CD14-positive monocyte (primary cell): ENCODE measurements around the gene DENND4C. TPM values are rescaled to one million over a fixed set of nuclear protein-coding genes. Genes with fewer than 3 reads are reported as not detected.

Source experiments
- DNase-seq, 3 donors: peaks; one replicate each; pipeline ENCODE4 v3.0.0-alpha.2; 2011 to 2022
- H2AFZ ChIP-seq: 2 replicates; pipeline ENCODE4 v1.6.0; 2012; ENCODE audit warnings: mild to moderate bottlenecking, low read depth, low read length, inconsistent platforms; ENCODE audit not compliant: insufficient read depth, poor library complexity, severe bottlenecking
- H3K27ac ChIP-seq, 2 donors: 1 replicate in 1 of 2; 2 replicates in 1 of 2; pipeline ENCODE4 v1.5.1; 2012 to 2013; ENCODE audit warnings: low read length in 2 of 2, control low read depth in 1 of 2, inconsistent platforms in 1 of 2, low read depth in 1 of 2, mild to moderate bottlenecking in 1 of 2
- H3K27me3 ChIP-seq, 2 donors: one replicate each; pipeline versions ENCODE4 v1.6.0 to v1.6.1; 2011 to 2013; ENCODE audit warnings: low read length in 2 of 2; ENCODE audit not compliant: control insufficient read depth in 2 of 2, insufficient read depth in 2 of 2
- H3K36me3 ChIP-seq, 2 donors: replicated peaks in 1 of 2; 1 replicate in 1 of 2; 2 replicates in 1 of 2; pipeline versions ENCODE4 v1.5.1 to v1.6.1; 2012 to 2013; ENCODE audit warnings: low read length in 2 of 2, control low read depth in 1 of 2, inconsistent platforms in 1 of 2, mild to moderate bottlenecking in 1 of 2; ENCODE audit not compliant: insufficient read depth in 2 of 2, control insufficient read depth in 1 of 2
- H3K4me1 ChIP-seq, 2 donors: 1 replicate in 1 of 2; 2 replicates in 1 of 2; pipeline versions ENCODE4 v1.5.1 to v1.6.1; 2012 to 2013; ENCODE audit warnings: low read length in 2 of 2, control low read depth in 1 of 2, inconsistent platforms in 1 of 2, mild to moderate bottlenecking in 1 of 2, moderate library complexity in 1 of 2; ENCODE audit not compliant: insufficient read depth in 2 of 2, control insufficient read depth in 1 of 2
- H3K4me2 ChIP-seq: replicated peaks from 2 replicates; pipeline ENCODE3; 2012; ENCODE audit warnings: low read length, moderate library complexity, mild to moderate bottlenecking; ENCODE audit not compliant: poor library complexity, severe bottlenecking; ENCODE audit errors: extremely low read depth
- H3K4me3 ChIP-seq, 3 experiments: fragments of 200-600 bp in 1 of 3; sonication (generic) in 1 of 3; replicated peaks in 1 of 3; 1 replicate in 2 of 3; 2 replicates in 1 of 3; pipeline ENCODE4 v1.5.1; 2011 to 2013; ENCODE audit warnings: low read length in 3 of 3, mild to moderate bottlenecking in 3 of 3, control low read depth in 2 of 3, low read depth in 2 of 3, inconsistent platforms in 1 of 3, moderate library complexity in 1 of 3
- H3K79me2 ChIP-seq: 2 replicates; pipeline ENCODE4 v1.6.0; 2012; ENCODE audit warnings: mild to moderate bottlenecking, control low read depth, inconsistent platforms, low read length, moderate library complexity; ENCODE audit not compliant: insufficient read depth
- H3K9ac ChIP-seq: 2 replicates; pipeline ENCODE4 v1.6.0; 2017; ENCODE audit warnings: low read length, mild to moderate bottlenecking; ENCODE audit not compliant: insufficient read depth, poor library complexity, severe bottlenecking
- H3K9me3 ChIP-seq, 2 donors: replicated peaks in 1 of 2; 1 replicate in 1 of 2; 2 replicates in 1 of 2; pipeline versions ENCODE4 v1.5.1 to v1.6.1; 2012 to 2013; ENCODE audit warnings: low read length in 2 of 2, control low read depth in 1 of 2; ENCODE audit not compliant: control insufficient read depth in 1 of 2, insufficient read depth in 1 of 2
- H4K20me1 ChIP-seq: 2 replicates; pipeline ENCODE4 v1.6.0; 2012; ENCODE audit warnings: mild to moderate bottlenecking, low read length, control low read depth, moderate library complexity; ENCODE audit not compliant: insufficient read depth
- H3K27ac Mint-ChIP-seq, 7 donors: one replicate each; pipeline ENCODE4 v1.8.0; 2020; ENCODE audit warnings: mild to moderate bottlenecking in 7 of 7, mixed read lengths in 7 of 7, moderate library complexity in 6 of 7, inconsistent platforms in 2 of 7
- H3K27me3 Mint-ChIP-seq, 3 donors: one replicate each; pipeline ENCODE4 v1.8.0; 2021 to 2022; ENCODE audit warnings: low read depth in 3 of 3, mild to moderate bottlenecking in 3 of 3, mixed read lengths in 3 of 3, moderate library complexity in 3 of 3, inconsistent platforms in 1 of 3
- H3K36me3 Mint-ChIP-seq, 2 donors: one replicate each; pipeline ENCODE4 v1.8.0; 2020; ENCODE audit warnings: mixed read lengths in 2 of 2, inconsistent platforms in 1 of 2, mild to moderate bottlenecking in 1 of 2
- H3K4me1 Mint-ChIP-seq: one replicate; pipeline ENCODE4 v1.8.0; 2020; ENCODE audit warnings: mild to moderate bottlenecking, mixed read lengths
- H3K4me3 Mint-ChIP-seq, 2 donors: one replicate each; pipeline ENCODE4 v1.8.0; 2020; ENCODE audit warnings: mild to moderate bottlenecking in 2 of 2, mixed read lengths in 2 of 2, moderate library complexity in 1 of 2
- H3K9me3 Mint-ChIP-seq, 7 donors: one replicate each; pipeline ENCODE4 v1.8.0; 2020 to 2022; ENCODE audit warnings: mixed read lengths in 7 of 7, mild to moderate bottlenecking in 6 of 7, moderate library complexity in 6 of 7, inconsistent platforms in 2 of 7
- CTCF ChIP-seq: fragments of 200-600 bp; IDR thresholded peaks from one replicate; pipeline ENCODE4 v1.8.0; 2022; ENCODE audit warnings: antibody characterized with exemption, mild to moderate bottlenecking
- WGBS: methylation state at CpG from one replicate; pipeline ENCODE4 v1.1.5; 2013; ENCODE audit warnings: missing lambda C conversion rate; ENCODE audit not compliant: insufficient coverage; 5-methylcytosine and 5-hydroxymethylcytosine counted together
- intact Hi-C, 2 donors: fragments of 100-400 bp; cut with micrococcal nuclease; formaldehyde crosslinking; loops; one replicate each; pipeline versions ENCODE4 v1.15.0 to v1.15.1; 2023
- polyA plus RNA-seq, 3 donors: library from polyadenylated mRNA; depleted of rRNA in 1 of 3; unstranded in 2 of 3; stranded (reverse) in 1 of 3; fragments of 300-500 nt in 2 of 3; fragments of >200 nt in 1 of 3; fragmentation: Illumina TruSeq in 2 of 3; gene quantifications; 1 replicate in 2 of 3; 2 replicates in 1 of 3; pipeline ENCODE4 v1.2.3, GENCODE V29; 2012 to 2021

DENND4C gene
- polyA plus RNA-seq, 3 donors = 8.1 to 15.4 (median 12.7) TPM

GRCh38 chr9:19203058-19203457 lies 27.4 kb upstream of the DENND4C start:
- Mint-ChIP-seq H3K27ac (peak overlapping the region in 2 of 7 donors; percentile 28 to 36), H3K4me3 (no peak overlapping the region), H3K4me1 (no peaks in the 10 kb centered on the region), H3K27me3 (peaks cover under 1 to 7% (median 4%) of the 10 kb centered on the region in 3 donors), H3K36me3 (no peaks in the 10 kb centered on the region), H3K9me3 (peaks cover 0 to 2% (median 0%) of the 10 kb centered on the region in 7 donors)
- TF ChIP-seq CTCF = no peak
- Histone ChIP-seq H3K4me2 (no peak overlapping the region), H3K27me3 (no peaks in the 10 kb centered on the region), H3K4me1 (no peaks in the 10 kb centered on the region), H4K20me1 (no peaks in the 10 kb centered on the region), H3K36me3 (no peaks in the 10 kb centered on the region), H3K9me3 (no peaks in the 10 kb centered on the region), H3K4me3 (no peak overlapping the region), H2AFZ (no peak overlapping the region), H3K79me2 (no peaks in the 10 kb centered on the region), H3K9ac (no peak overlapping the region), H3K27ac (no peak overlapping the region)
- no peak for DNase-seq
- no CpG with 5 or more reads among the region's 5 CpGs for WGBS
- intact Hi-C loops = no loop called here

GRCh38 chr9:19208653-19209052 lies 21.8 kb upstream of the DENND4C start:
- H3K27ac ChIP-seq = no peak overlapping the region
- TF ChIP-seq CTCF = no peak
- H3K4me2 ChIP-seq = no peak overlapping the region
- no peaks in the 10 kb centered on the region for H3K36me3 Mint-ChIP-seq
- peaks cover 0 to 3% (median 2%) of the 10 kb centered on the region in 3 donors for H3K27me3 Mint-ChIP-seq
- intact Hi-C loops = no loop called here
- H4K20me1 ChIP-seq = no peaks in the 10 kb centered on the region
- H3K4me3 ChIP-seq = no peak overlapping the region
- H3K4me3 Mint-ChIP-seq = no peak overlapping the region
- no peaks in the 10 kb centered on the region for H3K4me1 ChIP-seq
- H3K36me3 ChIP-seq = no peaks in the 10 kb centered on the region
- WGBS = 88% methylated on average over 1 of the region's 1 CpG
- H3K9me3 Mint-ChIP-seq = peaks cover 0 to 1% (median 0%) of the 10 kb centered on the region in 7 donors
- no peak for DNase-seq
- H3K4me1 Mint-ChIP-seq = no peaks in the 10 kb centered on the region
- no peaks in the 10 kb centered on the region for H3K9me3 ChIP-seq
- no peaks in the 10 kb centered on the region for H3K27me3 ChIP-seq
- H3K27ac Mint-ChIP-seq = no peak overlapping the region
- no peak overlapping the region for H2AFZ ChIP-seq
- no peaks in the 10 kb centered on the region for H3K79me2 ChIP-seq
- H3K9ac ChIP-seq = no peak overlapping the region
